Right atrium auricular region (tissue), 2 donors: Measurements from ENCODE around the gene SLC16A3. TPM values are rescaled to one million over a fixed set of nuclear protein-coding genes. Genes with fewer than 3 reads are reported as not detected.

Source experiments
- DNase-seq: peaks from one replicate; pipeline ENCODE4 v3.0.0-alpha.2; 2019; ENCODE audit warnings: low spot score
- H3K27ac ChIP-seq, 2 donors: fragments of 200-600 bp; sonication (generic); 1 replicate in 1 of 2; 2 replicates in 1 of 2; pipeline ENCODE4 v1.5.1; 2016 to 2019
- H3K27me3 ChIP-seq, 2 donors: fragments of 200-600 bp; sonication (generic); one replicate each; pipeline versions ENCODE4 v1.5.1 to v1.6.0; 2017 to 2019
- H3K36me3 ChIP-seq: fragments of 200-600 bp; sonication (generic); one replicate; pipeline ENCODE4 v1.5.1; 2016
- H3K4me1 ChIP-seq, 2 donors: fragments of 200-600 bp; sonication (generic); one replicate each; pipeline versions ENCODE4 v1.5.1 to v1.6.0; 2017 to 2019
- H3K4me3 ChIP-seq, 2 donors: fragments of 200-600 bp; sonication (generic); 1 replicate in 1 of 2; 2 replicates in 1 of 2; pipeline ENCODE4 v1.5.1; 2017 to 2019; ENCODE audit warnings: mild to moderate bottlenecking in 1 of 2, moderate library complexity in 1 of 2
- H3K9me3 ChIP-seq, 2 donors: fragments of 200-600 bp; sonication (generic); one replicate each; pipeline ENCODE4 v1.5.1; 2019
- CTCF ChIP-seq, 2 donors: fragments of 200-600 bp; sonication (generic); IDR thresholded peaks; one replicate each; pipeline ENCODE4 v1.5.1; 2019; ENCODE audit warnings: antibody characterized with exemption in 2 of 2
- total RNA-seq, 2 donors: library from RNA; depleted of rRNA; stranded (reverse); fragments of >200 nt; gene quantifications; one replicate each; pipeline ENCODE4 v1.1.0, GENCODE V29; 2016

Gene SLC16A3
- total RNA-seq, 2 donors from 2014 or later = 5.0 to 19.5 TPM

DNA sequence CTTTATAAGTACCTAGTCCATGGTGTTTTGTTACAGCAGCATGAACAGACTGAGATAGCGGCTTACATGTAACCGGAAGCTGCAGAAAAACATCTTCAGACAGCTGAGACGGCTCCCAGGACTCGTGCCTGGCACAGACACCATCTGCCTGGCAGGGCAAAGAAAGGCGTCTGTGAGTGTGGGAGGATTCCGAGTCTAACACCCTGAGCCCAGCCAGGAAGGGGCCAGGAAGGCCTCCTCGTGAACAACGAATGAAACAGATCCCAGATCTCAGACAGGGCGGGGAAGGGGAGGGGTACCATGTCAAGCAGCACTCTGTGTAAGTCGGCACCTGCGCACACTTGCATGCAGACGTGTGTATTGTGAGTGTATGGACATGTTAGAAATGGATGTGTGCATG, 49.0 kb downstream of the SLC16A3 start:
- DNase-seq = no peak
- no peaks in the 10 kb centered on the region for H3K27me3 ChIP-seq
- H3K36me3 ChIP-seq = no peaks in the 10 kb centered on the region
- no peak for TF ChIP-seq CTCF (IDR thresholded peaks at IDR 0.05)
- no peaks in the 10 kb centered on the region for H3K9me3 ChIP-seq
- H3K4me3 ChIP-seq = no peak overlapping the region
- H3K4me1 ChIP-seq = peaks cover 0 to 11% of the 10 kb centered on the region in 2 donors
- no peak overlapping the region for H3K27ac ChIP-seq

DNA sequence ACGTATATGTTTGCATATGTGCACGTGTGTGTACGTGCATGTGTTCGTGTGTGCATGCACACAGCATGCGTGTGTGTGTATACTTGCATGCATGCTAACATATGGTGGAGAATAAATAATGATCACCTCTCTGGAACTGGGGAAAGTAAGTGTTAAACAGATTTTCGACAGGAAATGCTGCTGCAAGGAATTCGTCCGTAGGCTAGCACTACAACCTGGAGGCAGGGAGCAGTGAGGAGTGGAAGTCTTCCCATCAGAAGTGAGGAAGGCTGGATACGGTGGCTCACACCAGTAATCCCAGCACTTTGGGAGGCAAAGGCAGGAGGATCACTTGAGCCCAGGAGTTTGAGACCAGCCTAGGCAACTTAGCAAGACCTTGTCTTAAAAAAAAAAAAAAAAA, 49.5 kb downstream of the SLC16A3 start:
- no peaks in the 10 kb centered on the region for H3K27me3 ChIP-seq
- H3K9me3 ChIP-seq = no peaks in the 10 kb centered on the region
- DNase-seq = no peak
- H3K4me1 ChIP-seq = peaks cover 0 to 16% of the 10 kb centered on the region in 2 donors
- no peak overlapping the region for H3K27ac ChIP-seq
- no peaks in the 10 kb centered on the region for H3K36me3 ChIP-seq
- H3K4me3 ChIP-seq = no peak overlapping the region
- no peak for TF ChIP-seq CTCF (IDR thresholded peaks at IDR 0.05)

- Histone ChIP-seq H3K4me3 (no peak overlapping the region), H3K9me3 (no peaks in the 10 kb centered on the region), H3K4me1 (peaks cover 0 to 17% of the 10 kb centered on the region in 2 donors), H3K27ac (no peak overlapping the region), H3K27me3 (no peaks in the 10 kb centered on the region), H3K36me3 (no peaks in the 10 kb centered on the region)
- no peak for TF ChIP-seq CTCF (IDR thresholded peaks at IDR 0.05)
- DNase-seq = no peak
Observed at GRCh38 chr17:82278786-82279391, 50.0 kb downstream of the SLC16A3 start.

GRCh38 chr17:82280537-82280936, 51.7 kb downstream of the SLC16A3 start:
- Histone ChIP-seq H3K27ac (no peak overlapping the region), H3K9me3 (no peaks in the 10 kb centered on the region), H3K4me1 (peaks cover 0 to 11% of the 10 kb centered on the region in 2 donors), H3K36me3 (no peaks in the 10 kb centered on the region), H3K27me3 (no peaks in the 10 kb centered on the region), H3K4me3 (no peak overlapping the region)
- no peak for DNase-seq
- TF ChIP-seq CTCF (IDR thresholded peaks at IDR 0.05) = no peak

DNA sequence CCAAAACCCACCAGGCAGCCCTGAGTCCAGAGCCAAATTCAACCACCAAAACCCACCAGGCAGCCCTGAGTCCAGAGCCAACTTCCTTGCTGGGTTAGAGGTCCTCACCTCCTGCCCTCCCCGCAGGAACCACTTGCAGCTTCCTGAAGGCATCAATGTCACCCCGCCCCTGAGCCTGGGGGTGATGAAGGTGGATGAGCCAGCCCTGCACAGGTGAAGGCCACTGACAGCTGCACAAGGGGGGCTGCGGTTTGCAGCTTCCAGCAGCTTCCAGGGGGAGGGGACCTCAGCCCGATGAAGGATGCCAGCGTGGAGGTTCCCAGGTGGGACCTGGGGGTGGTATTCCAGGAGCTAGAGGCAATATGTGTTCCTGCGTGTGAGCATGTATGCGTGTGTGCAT, 52.2 kb downstream of the SLC16A3 start:
- peaks cover 0 to 11% of the 10 kb centered on the region in 2 donors for H3K4me1 ChIP-seq
- no peak overlapping the region for H3K4me3 ChIP-seq
- no peaks in the 10 kb centered on the region for H3K27me3 ChIP-seq
- no peaks in the 10 kb centered on the region for H3K9me3 ChIP-seq
- TF ChIP-seq CTCF (IDR thresholded peaks at IDR 0.05) = no peak
- no peak overlapping the region for H3K27ac ChIP-seq
- no peaks in the 10 kb centered on the region for H3K36me3 ChIP-seq
- DNase-seq = no peak
